Urinary bladder (tissue), 4 donors: ENCODE measurements around the gene ABCC8. TPM values are rescaled to one million over a fixed set of nuclear protein-coding genes. Genes with fewer than 3 reads are reported as not detected.
"Not testable (repeated sequence)": the region's sequence is repeated elsewhere in the genome, so short reads cannot be mapped to it uniquely, and the experiment has no call there.

Experiments used
- DNase-seq: peaks from one replicate; pipeline ENCODE4 v3.0.0-alpha.2; 2015; ENCODE audit errors: extremely low spot score
- H3K27ac ChIP-seq: one replicate; pipeline ENCODE4 v1.5.1; 2013; ENCODE audit warnings: low read depth, mild to moderate bottlenecking, moderate library complexity
- H3K36me3 ChIP-seq: one replicate; pipeline ENCODE4 v1.6.1; 2013; ENCODE audit warnings: mild to moderate bottlenecking, moderate library complexity; ENCODE audit not compliant: insufficient read depth
- H3K4me1 ChIP-seq: one replicate; pipeline ENCODE4 v1.6.1; 2013; ENCODE audit warnings: mild to moderate bottlenecking, moderate library complexity; ENCODE audit not compliant: insufficient read depth
- H3K4me3 ChIP-seq: one replicate; pipeline ENCODE4 v1.5.1; 2013; ENCODE audit warnings: low read depth, low read length
- WGBS: extraction: QIAGEN DNeasy Blood & Tissue Kit; methylation state at CpG from one replicate; pipeline ENCODE4 v1.1.7; 2013; 5-methylcytosine and 5-hydroxymethylcytosine counted together
- polyA plus RNA-seq: library from polyadenylated mRNA; stranded (reverse); fragments of 200-250 nt; gene quantifications from one replicate; pipeline ENCODE4 v1.2.3, GENCODE V29; 2013
- total RNA-seq: library from RNA; depleted of rRNA; stranded (reverse); fragments of >200 nt; gene quantifications from one replicate; pipeline ENCODE4 v1.2.3, GENCODE V29; 2014
- donor health status: healthy with polysubstance abuse.
- donor health status: healthy.

The ABCC8 gene
- total and polyA plus RNA-seq, 2 donors, result 0.39 to 8.7 TPM

- DNase-seq, result no peak
- H3K36me3 ChIP-seq, result no peaks in the 10 kb centered on the region
- 71% methylated on average over 5 of the region's 5 CpGs for WGBS
These were observed 31.3 kb downstream of the ABCC8 start for GRCh38 chr11:17445240-17445795.

GRCh38 chr11:17443926-17444690 is 32.5 kb downstream of the ABCC8 start:
- Histone ChIP-seq H3K4me3 (no peak overlapping the region), H3K27ac (no peak overlapping the region), H3K36me3 (no peaks in the 10 kb centered on the region), H3K4me1 (no peaks in the 10 kb centered on the region)
- no peak for DNase-seq
- 87% methylated on average over 2 of the region's 2 CpGs for WGBS

More at GRCh38 chr11:17445240-17445795, 31.3 kb downstream of the ABCC8 start:
- Histone ChIP-seq H3K27ac (no peak overlapping the region), H3K4me1 (no peaks in the 10 kb centered on the region), H3K4me3 (no peak overlapping the region)

- DNase-seq, result no peak
- WGBS, result 84% methylated on average over 2 of the region's 2 CpGs
- no peak overlapping the region for H3K4me3 ChIP-seq
- no peaks in the 10 kb centered on the region for H3K4me1 ChIP-seq
- H3K36me3 ChIP-seq, result no peaks in the 10 kb centered on the region
- no peak overlapping the region for H3K27ac ChIP-seq
These were observed 33.2 kb downstream of the ABCC8 start for GRCh38 chr11:17443423-17443822.

- Histone ChIP-seq H3K4me1 (no peaks in the 10 kb centered on the region), H3K36me3 (no peaks in the 10 kb centered on the region), H3K4me3 (no peak overlapping the region), H3K27ac (no peak overlapping the region)
- WGBS, result 75% methylated on average over 4 of the region's 4 CpGs
- DNase-seq, result no peak
These were observed 33.6 kb downstream of the ABCC8 start for GRCh38 chr11:17443000-17443399.

GRCh38 chr11:17439316-17439782 is 37.3 kb downstream of the ABCC8 start:
- 26% methylated on average over 9 of the region's 9 CpGs for WGBS
- no peak overlapping the region for H3K4me3 ChIP-seq
- H3K36me3 ChIP-seq, result no peaks in the 10 kb centered on the region
- DNase-seq, result no peak
- no peak overlapping the region for H3K27ac ChIP-seq
- no peaks in the 10 kb centered on the region for H3K4me1 ChIP-seq

GRCh38 chr11:17437366-17437765 is 39.3 kb downstream of the ABCC8 start:
- H3K36me3 ChIP-seq, result no peaks in the 10 kb centered on the region
- no peaks in the 10 kb centered on the region for H3K4me1 ChIP-seq
- H3K4me3 ChIP-seq, result no peak overlapping the region
- no peak for DNase-seq
- 76% methylated on average over 3 of the region's 3 CpGs for WGBS
- no peak overlapping the region for H3K27ac ChIP-seq

- no peak overlapping the region for H3K27ac ChIP-seq
- WGBS, result 69% methylated on average over 4 of the region's 4 CpGs
These were observed 42.5 kb downstream of the ABCC8 start for GRCh38 chr11:17434108-17434507.

GRCh38 chr11:17432002-17432401 is 44.6 kb downstream of the ABCC8 start:
- H3K27ac ChIP-seq, result no peak overlapping the region
- no peak overlapping the region for H3K4me3 ChIP-seq
- H3K36me3 ChIP-seq, result no peaks in the 10 kb centered on the region
- whole genome bisulfite sequencing, result 54% methylated on average over 7 of the region's 7 CpGs
- H3K4me1 ChIP-seq, result no peaks in the 10 kb centered on the region
- no peak for DNase-seq

More at GRCh38 chr11:17434108-17434507, 42.5 kb downstream of the ABCC8 start:
- Histone ChIP-seq H3K4me3 (no peak overlapping the region), H3K4me1 (no peaks in the 10 kb centered on the region), H3K36me3 (no peaks in the 10 kb centered on the region)
- DNase-seq, result no peak

- H3K4me1 ChIP-seq, result no peaks in the 10 kb centered on the region
- H3K4me3 ChIP-seq, result no peak overlapping the region
- H3K27ac ChIP-seq, result no peak overlapping the region
- DNase-seq, result no peak
- no peaks in the 10 kb centered on the region for H3K36me3 ChIP-seq
- 32% methylated on average over 8 of the region's 8 CpGs for WGBS
These were observed 45.5 kb downstream of the ABCC8 start for GRCh38 chr11:17431139-17431538.

GRCh38 chr11:17430616-17431015 is 46.0 kb downstream of the ABCC8 start:
- WGBS, result 88% methylated on average over 13 of the region's 13 CpGs
- H3K4me3 ChIP-seq, result no peak overlapping the region
- no peak overlapping the region for H3K27ac ChIP-seq
- no peak for DNase-seq
- no peaks in the 10 kb centered on the region for H3K4me1 ChIP-seq
- no peaks in the 10 kb centered on the region for H3K36me3 ChIP-seq

GRCh38 chr11:17428925-17429324 is 47.7 kb downstream of the ABCC8 start:
- no peak for DNase-seq
- Histone ChIP-seq H3K4me3 (no peak overlapping the region), H3K36me3 (no peaks in the 10 kb centered on the region), H3K27ac (no peak overlapping the region), H3K4me1 (no peaks in the 10 kb centered on the region)
- WGBS, result 89% methylated on average over 3 of the region's 3 CpGs

GRCh38 chr11:17428261-17428660 is 48.4 kb downstream of the ABCC8 start:
- Histone ChIP-seq H3K27ac (no peak overlapping the region), H3K4me1 (no peaks in the 10 kb centered on the region), H3K36me3 (no peaks in the 10 kb centered on the region), H3K4me3 (no peak overlapping the region)
- 95% methylated on average over 11 of the region's 11 CpGs for WGBS
- DNase-seq, result no peak

- DNase-seq, H3K27ac ChIP-seq: not testable (repeated sequence)
- 57% methylated on average over 5 of the region's 5 CpGs for WGBS
These were observed 50.4 kb downstream of the ABCC8 start for GRCh38 chr11:17426233-17426632.

GRCh38 chr11:17423533-17424310 is 52.9 kb downstream of the ABCC8 start:
- no peaks in the 10 kb centered on the region for H3K4me1 ChIP-seq
- DNase-seq, result no peak
- WGBS, result 76% methylated on average over 11 of the region's 11 CpGs
- no peak overlapping the region for H3K27ac ChIP-seq
- no peak overlapping the region for H3K4me3 ChIP-seq
- H3K36me3 ChIP-seq, result no peaks in the 10 kb centered on the region

More at GRCh38 chr11:17426233-17426632, 50.4 kb downstream of the ABCC8 start:
- not testable (repeated sequence) for H3K4me1 ChIP-seq, H3K4me3 ChIP-seq, H3K36me3 ChIP-seq
